Measurements from ENCODE around the gene EVI2A.
"Not testable (repeated sequence)": the region's sequence is repeated elsewhere in the genome, so short reads cannot be mapped to it uniquely, and the experiment has no call there.

Gene EVI2A, protein sequence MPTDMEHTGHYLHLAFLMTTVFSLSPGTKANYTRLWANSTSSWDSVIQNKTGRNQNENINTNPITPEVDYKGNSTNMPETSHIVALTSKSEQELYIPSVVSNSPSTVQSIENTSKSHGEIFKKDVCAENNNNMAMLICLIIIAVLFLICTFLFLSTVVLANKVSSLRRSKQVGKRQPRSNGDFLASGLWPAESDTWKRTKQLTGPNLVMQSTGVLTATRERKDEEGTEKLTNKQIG

DNA sequence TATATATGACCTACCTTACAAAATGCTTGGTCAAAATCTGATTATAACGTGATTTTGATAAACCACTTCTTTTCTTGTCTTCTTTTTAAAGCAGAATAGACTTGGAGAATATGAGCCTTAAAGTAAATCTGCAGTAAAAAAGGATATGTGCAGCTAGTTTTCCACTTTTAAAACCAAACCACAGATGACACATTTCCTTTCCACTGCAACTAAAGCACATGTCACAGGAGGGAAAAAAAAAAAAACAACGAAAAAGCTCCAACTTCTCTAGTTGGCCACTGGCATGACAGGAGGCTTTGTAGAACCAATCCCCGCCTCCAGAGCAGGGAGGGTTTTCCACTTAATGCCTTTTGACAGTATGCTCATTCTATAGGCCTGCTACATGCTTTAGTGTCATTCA lies at the start of gene EVI2A:
TSS of gene EVI2A (minus strand) at position 142 of the 400 bp plus-strand sequence. CDS start 2,609 bp downstream, outside the sequence.
- peak; percentile 81 for DNase-seq

DNA sequence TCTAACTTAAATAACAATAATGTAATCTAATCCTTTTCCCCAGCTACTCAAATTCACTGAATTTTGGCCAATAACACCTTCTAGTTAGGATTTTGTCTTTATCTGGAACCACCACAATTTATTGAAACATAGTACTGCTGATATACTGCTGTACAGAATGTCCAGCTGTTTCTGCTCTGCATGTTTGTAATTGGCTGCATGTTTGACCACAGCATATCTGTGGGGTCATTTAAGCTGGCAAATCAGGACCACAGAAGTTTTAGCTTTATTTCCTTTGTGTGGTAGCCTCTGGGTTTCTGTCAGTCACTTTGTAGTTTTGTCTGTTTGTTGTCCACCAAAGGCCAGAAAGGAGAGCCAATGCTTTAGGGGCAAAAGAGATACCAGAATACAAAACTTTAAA lies 47.8 kb upstream of the EVI2A start:
- no peak for DNase-seq

DNA sequence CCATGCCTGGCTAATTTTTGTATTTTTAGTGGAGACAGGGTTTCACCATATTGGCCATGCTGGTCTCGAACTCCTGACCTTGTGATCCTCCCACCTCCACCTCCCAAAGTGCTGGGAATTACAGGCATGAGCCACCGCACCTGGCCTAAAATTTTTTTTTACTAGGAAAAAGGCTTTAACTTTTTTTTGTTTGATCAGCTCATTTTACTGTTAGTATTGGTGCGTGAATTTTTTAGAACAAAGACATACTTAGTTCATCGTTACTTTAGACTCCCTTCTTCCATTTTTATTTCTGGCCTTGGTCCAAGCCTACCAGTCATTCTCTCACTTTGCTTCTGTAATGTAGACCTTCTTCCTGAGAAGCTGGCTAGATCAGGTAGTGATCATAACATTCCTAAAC lies 44.7 kb upstream of the EVI2A start:
- no peak for DNase-seq

DNA sequence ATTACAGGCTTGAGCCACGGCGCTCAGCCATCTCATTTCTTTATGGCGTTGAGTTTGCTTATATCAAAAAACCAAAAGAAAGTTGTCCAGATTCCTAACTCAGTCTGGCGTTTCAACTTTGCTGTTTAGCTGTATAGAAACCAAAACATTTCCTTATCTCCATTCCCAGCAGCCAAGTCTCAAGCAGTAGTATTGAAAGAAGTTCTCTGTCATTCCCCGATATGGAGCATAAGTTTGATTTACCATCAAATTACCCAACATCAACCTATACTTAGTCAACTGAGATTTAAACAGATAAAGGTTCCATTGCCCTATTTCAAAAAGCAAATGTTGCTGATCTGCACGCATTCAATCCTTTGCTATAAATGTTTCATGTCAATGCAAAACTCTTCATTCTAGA lies 42.6 kb upstream of the EVI2A start:
- no peak for DNase-seq

DNA sequence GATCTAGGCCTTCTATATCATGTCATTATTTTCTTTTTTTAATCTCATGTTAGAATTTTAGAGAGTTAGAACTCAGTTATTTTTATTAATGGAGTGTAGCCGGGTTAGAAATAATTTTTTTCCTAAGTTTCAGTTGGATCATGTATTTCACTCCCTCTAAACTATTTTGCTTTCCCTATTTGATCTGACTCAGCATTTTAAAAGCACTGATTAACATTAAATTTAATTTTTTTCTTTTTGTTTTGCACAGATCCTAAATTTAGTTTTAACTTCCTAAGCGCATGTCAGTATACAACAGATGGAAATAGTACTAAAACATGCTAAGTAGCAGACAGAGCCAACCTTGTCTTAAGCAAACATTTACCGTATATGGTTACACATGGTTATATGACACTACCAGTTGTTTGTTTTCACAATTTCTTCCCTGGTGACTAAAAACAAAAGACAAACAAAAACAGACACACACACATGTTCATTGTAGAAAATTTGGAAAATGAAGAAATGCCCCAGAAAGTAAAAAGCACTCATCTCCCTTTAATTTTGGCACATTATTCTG lies 36.5 kb upstream of the EVI2A start:
- DNase-seq, result peak; percentile 7

DNA sequence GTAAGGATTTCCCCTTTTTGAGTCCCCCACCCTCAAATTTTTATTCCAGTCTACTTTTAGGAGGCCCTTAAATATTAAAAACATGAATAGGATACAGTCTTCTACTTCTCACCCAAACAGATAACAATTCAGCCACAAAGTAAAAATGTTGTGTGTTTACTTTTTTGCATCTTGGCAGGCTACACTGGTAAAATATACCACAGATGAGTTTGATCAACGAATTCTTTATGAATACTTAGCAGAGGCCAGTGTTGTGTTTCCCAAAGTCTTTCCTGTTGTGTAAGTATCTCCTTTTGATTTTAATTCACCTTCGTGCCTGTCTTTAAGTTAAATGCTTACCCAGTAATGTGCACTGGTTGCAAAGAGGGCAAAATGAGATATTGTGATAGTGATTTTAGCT lies 35.7 kb upstream of the EVI2A start:
- no peak for DNase-seq

DNA sequence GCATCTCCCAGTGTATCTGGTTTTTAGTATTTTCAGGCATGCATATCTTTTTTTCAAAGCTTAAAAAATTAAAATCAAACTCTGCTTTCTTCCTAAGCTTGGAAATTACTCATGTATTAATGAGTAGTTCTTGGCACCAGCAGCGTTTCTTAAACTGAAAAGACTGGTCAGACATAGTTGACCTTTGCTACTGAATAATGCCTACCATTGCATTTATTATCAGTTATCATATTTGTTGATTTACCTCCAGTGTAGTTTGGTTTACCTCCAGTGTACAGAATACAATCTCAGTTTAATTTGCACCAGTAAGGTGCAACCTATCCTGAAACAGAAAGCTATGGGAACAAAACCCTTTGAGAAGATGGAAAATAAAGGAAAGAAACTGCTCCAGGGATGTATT lies 34.5 kb upstream of the EVI2A start:
- DNase-seq, result no peak

DNA sequence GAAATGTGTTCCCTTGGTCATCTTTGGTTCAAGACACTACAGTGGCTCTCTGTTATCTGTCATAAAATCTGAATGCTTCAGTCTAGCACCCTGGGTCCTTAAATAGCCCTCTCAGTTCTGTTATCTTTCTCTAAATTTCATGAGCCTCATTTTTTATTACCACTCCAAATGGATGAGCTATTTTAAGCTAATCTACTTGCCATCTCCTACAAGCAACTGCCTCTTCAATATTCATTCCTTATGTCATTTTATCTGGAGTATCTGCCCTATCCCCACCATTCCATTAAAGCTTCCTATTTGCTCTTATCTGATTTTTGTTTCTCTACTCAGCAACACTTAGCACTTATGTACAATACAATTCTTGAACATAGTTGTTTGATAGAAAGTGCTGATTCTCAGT lies 28.0 kb upstream of the EVI2A start:
- no peak for DNase-seq

DNA sequence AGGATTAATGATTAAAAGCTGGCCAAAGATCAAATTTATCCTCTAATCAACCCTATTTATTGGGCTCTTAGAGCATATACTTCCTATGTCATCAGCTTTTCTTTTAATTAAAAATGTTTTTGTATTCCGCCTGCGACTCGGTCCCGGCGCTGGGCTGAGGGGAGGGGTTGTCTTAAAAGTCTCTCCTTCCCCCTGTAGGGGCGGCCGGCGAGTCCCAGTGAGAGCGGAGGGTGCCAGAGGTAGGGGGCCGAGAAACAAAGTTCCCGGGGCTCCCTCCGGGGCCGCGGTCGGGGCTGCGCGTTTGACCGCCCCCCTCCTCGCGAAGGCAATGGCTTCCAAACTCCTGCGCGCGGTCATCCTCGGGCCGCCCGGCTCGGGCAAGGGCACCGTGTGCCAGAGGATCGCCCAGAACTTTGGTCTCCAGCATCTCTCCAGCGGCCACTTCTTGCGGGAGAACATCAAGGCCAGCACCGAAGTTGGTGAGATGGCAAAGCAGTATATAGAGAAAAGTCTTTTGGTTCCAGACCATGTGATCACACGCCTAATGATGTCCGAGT lies 23.8 kb upstream of the EVI2A start:
- not testable (repeated sequence) for DNase-seq

DNA sequence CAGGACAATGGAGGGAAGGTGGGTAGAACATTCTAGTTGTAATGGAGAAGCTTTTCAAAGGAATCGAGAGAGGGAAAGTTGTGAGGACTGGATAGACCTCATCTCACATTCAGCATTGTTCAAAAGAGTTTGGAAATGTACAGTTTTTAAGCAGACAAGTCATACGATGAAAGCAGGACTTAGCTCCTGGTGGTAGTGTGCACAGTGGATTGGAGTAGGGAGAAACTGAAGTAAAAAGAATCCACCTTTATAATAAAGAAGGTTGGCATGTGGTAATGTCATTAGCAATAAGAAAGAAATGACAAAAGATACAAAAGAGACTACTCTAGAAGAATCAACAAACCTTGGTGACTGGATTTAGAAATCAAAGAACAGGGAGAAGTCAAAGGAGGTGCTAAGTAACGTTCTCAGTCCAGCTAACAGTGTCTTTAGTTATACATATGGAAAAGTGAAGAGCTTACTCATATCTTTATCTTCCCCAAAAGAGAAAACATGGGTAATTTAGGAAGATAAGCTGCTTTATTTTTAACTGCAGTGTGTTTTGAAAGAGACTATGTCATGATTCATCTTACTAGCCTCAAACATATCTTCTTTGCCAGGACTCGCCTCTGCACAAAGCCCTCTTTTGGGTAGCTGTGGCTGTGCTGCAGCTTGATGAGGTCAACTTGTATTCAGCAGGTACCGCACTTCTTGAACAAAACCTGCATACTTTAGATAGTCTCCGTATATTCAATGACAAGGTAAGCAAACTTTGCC lies 18.7 kb upstream of the EVI2A start:
- DNase-seq, result peak; percentile 74

DNA sequence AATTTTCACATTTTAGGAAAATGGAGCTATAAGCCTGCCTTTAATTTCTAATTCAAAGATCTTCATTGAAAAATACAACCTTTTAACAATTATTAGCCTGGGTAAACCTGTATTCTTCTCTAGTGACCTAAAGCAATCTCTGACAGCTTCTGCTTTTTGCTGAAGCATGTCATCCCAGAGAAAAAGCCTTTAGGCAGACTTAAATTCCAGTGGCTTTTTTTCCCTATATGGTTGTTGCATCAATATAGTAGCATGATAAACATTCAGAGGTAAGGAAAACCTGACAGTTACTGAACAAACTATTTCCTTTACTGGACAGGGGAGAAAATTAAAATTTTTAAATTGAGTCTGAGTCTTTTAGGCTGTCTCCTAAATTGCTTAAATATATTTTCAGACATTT lies 7.8 kb upstream of the EVI2A start:
- no peak for DNase-seq

DNA sequence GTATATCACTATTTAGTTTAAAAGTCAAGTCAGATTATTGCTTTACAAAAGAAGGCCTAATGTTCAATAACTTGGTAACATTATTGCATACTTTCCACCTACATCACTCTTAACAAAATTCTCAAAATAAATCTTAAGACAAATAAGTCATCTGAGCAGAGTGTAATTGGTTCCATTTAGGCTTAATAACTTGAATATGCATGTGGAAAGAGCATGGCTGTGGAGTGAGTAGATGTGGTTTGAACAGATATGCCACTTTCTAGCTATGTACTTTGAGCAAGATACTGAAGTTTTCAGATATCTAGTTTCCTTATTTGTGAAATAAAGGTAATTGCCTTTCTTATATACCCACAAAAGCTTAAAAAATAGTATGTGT lies 6.7 kb upstream of the EVI2A start:
- peak; percentile 71 for DNase-seq

DNA sequence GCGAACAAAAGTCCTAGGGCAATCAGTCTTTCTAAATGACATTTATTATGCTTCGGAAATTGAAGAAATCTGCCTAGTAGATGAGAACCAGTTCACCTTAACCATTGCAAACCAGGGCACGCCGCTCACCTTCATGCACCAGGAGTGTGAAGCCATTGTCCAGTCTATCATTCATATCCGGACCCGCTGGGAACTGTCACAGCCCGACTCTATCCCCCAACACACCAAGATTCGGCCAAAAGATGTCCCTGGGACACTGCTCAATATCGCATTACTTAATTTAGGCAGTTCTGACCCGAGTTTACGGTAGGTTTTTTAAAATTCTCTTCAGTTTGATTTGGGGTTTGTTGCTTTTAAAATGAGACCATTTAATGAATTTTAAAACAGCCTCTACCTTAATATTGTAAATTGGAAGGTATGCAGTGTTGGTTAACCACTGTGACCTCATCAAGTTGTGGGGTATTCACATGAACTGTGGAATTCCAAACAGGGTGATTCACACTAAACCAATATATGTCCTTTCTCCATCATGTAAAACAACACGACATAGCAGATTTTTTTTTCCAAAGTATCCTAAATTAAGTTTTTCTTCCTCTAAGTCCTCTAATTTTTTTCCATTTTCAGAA lies 6.2 kb upstream of the EVI2A start:
- peak; percentile 90 for DNase-seq

DNA sequence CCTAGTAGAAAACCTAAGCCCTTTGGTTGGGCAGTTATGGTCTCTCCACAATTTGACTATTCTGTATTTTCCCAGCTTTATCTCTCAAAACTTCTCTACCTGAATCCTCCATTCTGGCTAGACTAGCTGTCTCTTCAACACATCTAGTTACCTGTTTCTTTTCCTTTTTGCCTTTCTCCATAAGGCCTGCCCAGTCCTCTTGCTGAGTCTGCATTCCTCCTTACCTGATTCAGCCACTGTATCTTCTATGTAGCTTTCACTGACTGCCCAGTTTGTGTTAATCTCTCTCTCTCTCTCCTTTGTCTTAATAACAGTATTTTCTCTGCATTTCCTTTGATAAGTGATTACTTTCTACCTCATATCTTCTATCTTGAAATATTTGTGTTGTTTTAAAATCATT lies 2.1 kb upstream of the EVI2A start:
- DNase-seq, result no peak

DNA sequence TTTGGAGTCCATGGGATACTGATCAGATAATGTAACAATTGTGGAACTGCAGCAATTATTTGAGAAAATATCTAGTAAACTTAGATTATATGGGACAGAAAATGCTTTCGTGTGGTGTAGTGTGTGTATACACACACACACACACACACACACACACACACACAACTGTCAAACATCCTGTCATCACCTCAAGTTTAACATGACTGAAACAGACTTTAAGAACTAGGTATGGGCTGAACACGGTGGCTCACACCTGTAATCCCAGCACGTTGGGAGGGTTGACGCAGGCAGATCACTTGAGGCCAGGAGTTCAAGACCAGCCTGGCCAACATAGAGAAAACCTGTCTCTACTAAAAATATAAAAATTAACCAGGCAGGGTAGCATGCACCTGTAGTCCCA lies 544 bp upstream of the EVI2A start:
- DNase-seq, result no peak

DNA sequence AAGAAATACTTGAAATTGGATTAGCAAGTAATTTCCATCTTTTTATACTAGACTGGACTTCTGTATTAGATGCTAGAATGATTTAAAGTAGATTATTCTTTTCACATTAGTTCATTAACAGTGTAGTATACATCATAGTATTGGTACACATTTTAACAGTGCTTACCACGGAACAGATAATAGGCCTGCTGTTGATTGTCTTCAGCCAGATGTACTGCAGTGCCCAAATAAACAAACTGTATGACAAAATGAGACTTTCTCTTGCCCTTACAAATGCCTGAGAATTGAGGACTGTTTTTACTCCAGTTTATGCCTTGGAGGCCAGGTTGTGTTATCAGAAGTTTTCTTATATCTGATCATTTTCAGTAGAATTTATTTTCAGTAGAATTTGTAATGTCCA lies 631 bp downstream of the EVI2A start:
- no peak for DNase-seq

DNA sequence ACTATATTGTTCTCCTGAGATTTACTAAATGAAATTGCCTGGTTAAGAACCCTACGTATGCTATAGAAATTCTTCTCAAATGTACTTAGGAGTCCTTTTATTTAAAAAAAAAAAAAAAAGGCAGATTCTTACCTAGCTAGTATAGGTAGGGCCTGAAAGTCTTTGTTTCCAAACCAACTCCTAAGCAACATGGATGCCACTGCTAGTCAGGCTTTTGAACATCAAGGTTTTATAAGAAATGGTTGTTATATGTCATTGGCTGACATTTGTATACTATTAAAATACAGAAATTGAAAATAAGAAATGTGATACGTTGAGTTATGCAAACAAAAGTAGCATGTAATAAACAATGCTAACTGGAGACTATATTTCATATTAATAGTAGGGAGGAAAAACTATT lies 1.2 kb downstream of the EVI2A start:
- DNase-seq, result no peak

DNA sequence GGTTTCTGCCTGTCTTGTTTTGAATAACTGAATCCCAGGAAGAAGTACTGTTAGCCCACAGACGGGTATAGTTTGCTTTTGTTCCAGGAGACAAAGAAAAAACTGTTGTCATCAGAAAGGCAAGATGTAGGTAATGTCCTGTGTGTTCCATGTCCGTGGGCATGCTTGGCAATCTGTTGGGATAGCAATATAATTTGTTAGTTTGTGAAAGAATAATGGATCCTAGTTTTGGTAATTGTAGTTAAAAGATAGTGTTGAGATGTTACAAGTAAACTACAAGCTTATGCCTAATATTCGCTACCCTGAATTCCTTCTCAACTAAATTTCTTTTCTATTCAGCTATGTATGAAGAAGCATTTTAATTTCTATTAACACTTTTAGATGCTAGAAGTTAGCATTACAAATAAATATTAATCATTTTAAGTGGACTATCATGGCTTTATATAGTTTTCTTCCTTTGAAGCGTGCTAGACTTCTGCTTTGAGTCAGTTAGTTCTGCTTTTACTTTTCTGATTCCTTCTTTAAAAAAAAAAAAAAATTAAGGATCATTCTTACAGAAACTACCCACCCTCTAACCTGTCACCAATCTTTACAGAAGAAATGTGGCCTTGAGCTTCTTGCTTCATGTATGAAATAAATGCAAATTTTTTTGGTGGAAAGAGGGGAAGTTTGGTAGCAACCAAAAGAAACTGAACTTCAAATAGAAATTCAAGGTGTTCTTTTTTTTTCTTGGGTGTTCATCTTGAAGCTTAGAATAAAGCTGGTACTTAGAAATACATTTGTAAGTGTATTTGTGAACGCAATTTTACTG lies 2.4 kb downstream of the EVI2A start:
- no peak for DNase-seq

DNA sequence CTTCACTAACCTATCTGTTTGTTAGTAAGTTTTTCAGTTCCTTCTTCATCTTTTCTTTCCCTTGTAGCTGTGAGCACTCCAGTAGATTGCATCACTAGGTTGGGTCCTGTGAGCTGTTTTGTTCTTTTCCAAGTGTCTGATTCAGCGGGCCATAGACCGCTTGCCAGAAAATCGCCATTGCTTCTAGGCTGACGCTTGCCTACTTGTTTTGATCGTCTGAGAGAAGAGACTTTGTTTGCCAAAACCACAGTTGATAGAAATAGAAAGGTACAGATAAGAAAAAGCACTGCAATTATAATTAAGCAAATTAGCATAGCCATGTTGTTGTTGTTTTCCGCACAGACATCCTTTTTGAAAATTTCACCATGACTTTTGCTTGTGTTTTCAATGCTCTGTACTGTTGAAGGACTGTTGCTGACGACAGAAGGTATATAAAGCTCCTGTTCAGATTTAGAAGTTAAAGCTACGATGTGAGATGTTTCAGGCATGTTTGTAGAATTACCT lies 3.1 kb downstream of the EVI2A start:
- peak; percentile 74 for DNase-seq

DNA sequence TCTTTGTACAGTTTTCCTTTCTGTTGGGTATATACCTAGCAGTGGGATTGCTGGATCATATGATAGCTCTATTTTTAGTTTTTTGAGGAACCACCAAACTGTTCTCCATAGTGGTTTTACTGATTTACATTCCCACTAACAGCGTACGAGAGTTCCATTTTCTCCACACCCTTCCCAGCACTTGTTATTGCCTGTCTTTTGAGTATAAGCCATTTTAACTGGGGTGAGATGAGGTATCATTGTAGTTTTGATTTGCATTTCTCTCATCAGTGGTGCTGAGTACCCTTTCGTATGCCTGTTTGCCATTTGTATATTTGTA lies 6.7 kb downstream of the EVI2A start:
- no peak for DNase-seq

DNA sequence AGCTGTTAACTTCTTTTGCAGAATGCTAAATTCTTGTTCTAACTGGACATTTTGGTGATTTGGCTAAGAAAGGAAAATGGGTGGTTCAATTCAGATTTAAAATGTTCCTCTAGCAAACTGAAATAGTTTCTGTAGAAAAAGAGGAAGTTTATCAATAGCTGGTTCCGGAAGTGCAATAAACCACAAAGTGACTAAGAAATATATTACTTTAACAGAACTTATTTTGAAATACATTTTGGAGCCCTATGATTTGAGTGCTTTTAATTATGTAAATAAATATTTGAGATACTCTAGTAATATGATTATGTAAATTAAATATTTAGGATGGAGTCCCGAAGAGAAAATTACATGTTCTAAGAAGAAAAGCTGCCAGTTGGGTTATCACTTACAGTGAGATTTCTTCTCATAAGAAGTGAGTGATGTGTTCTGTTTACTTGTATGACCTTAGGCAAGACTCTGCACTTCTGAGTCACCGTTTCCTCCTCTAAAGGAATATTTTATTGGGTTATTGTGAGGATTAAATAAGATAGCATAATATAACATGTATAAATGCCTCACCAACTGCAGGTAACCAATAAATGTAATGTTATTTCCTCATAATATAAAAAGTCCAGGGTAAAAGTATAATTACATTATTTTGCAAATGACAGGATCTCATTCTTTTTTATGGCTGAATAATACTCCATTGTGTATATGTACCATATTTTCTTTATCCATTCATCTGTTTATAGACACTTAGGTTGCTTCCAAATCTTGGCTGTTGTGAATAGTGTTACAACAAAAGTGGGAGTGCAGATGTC lies 7.2 kb downstream of the EVI2A start, which contains the start of gene EVI2B:
TSS of gene EVI2B (minus strand) at position 73 of the 800 bp plus-strand sequence. CDS start 8,445 bp downstream, outside the sequence.
- DNase-seq, result peak; percentile 85

DNA sequence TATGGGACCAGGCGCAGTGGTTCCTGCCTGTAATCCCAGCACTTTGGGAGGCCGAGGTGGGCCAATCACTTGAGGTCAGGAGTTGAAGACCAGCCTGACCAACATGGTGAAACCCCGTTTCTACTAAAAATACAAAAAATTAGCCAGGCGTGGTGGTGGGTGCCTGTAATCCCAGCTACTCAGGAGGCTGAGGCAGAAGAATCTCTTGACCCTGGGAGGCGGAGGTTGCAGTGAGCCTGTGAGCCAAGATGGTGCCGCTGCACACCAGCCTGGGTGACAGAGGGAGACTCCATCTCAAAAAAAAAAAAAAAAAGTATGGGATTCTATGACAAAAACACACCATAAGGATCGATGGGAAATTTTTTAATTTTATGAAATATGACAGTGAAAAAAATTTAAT lies 9.2 kb downstream of the EVI2A start:
- DNase-seq, result not testable (repeated sequence)

Measured in HCEC 1CT (cell line).